OCI-LY3 (cell line): ENCODE data around the gene TSC22D3.

Source experiments
- H2AFZ ChIP-seq: fragments of 200-600, 300-600 bp; shearing (Covaris generic); 2 replicates; pipeline ENCODE4 v1.6.0; 2014; ENCODE audit warnings: antibody characterized with exemption, low read depth, low read length
- H3K27ac ChIP-seq: fragments of 200-600, 300-600 bp; sonication (generic); 2 replicates; pipeline ENCODE4 v1.5.1; 2014; ENCODE audit warnings: mild to moderate bottlenecking, low read length, moderate library complexity, mixed read lengths
- H3K27me3 ChIP-seq: fragments of 200-600, 300-600 bp; sonication (generic); 2 replicates; pipeline ENCODE4 v1.6.1; 2014; ENCODE audit warnings: low read depth, low read length, mixed read lengths
- H3K36me3 ChIP-seq: fragments of 200-600, 300-600 bp; sonication (generic); replicated peaks from 2 replicates; pipeline ENCODE3; 2014; ENCODE audit warnings: low read depth, low read length, mixed read lengths
- H3K4me1 ChIP-seq: fragments of 300-600, 200-600 bp; sonication (generic); 2 replicates; pipeline ENCODE4 v1.6.1; 2014; ENCODE audit warnings: low read length, mixed read lengths
- H3K4me2 ChIP-seq: fragments of 200-600, 300-600 bp; sonication (generic); 2 replicates; pipeline ENCODE4 v1.6.1; 2014; ENCODE audit warnings: low read length, mixed read lengths
- H3K4me3 ChIP-seq: fragments of 300-600, 200-600 bp; sonication (generic); 2 replicates; pipeline ENCODE4 v1.5.1; 2014; ENCODE audit warnings: antibody characterized with exemption, mild to moderate bottlenecking, low read length, moderate library complexity
- H3K79me2 ChIP-seq: fragments of 300-600, 200-600 bp; shearing (Covaris generic); 2 replicates; pipeline ENCODE4 v1.6.1; 2014; ENCODE audit warnings: mild to moderate bottlenecking, low read length, mixed read lengths
- H3K9ac ChIP-seq: fragments of 300-600, 200-600 bp; shearing (Covaris generic); 2 replicates; pipeline ENCODE4 v1.6.0; 2014; ENCODE audit warnings: mild to moderate bottlenecking, low read length, moderate library complexity
- H3K9me3 ChIP-seq: fragments of 200-600, 300-600 bp; shearing (Covaris generic); 2 replicates; pipeline ENCODE4 v1.6.1; 2014; ENCODE audit warnings: low read length, mixed read lengths; ENCODE audit not compliant: insufficient read depth
- H4K20me1 ChIP-seq: fragments of 200-600, 300-600 bp; sonication (generic); 2 replicates; pipeline ENCODE4 v1.6.1; 2016; ENCODE audit warnings: low read length, mixed read lengths; ENCODE audit not compliant: insufficient read depth
- CTCF ChIP-seq: fragments of 200-600, 300-600 bp; sonication (generic); IDR thresholded peaks from 2 replicates; pipeline ENCODE4 v1.5.1; 2014; ENCODE audit warnings: antibody characterized with exemption, low read length, low read depth
- EZH2phosphoT487 ChIP-seq: fragments of 200-600 bp; shearing (Covaris generic); IDR thresholded peaks from 2 replicates; pipeline ENCODE4 v1.6.1; 2018; ENCODE audit warnings: antibody characterized with exemption, mixed run types, low read depth

Gene TSC22D3

GRCh38 chrX:107744868-107745267, 30.7 kb downstream of the TSC22D3 start:
- no peak overlapping the region for H3K9ac ChIP-seq
- no peaks in the 10 kb centered on the region for H3K27me3 ChIP-seq
- H3K36me3 ChIP-seq, result no peaks in the 10 kb centered on the region
- no peak overlapping the region for H3K4me3 ChIP-seq
- H2AFZ ChIP-seq, result no peak overlapping the region
- no peaks in the 10 kb centered on the region for H4K20me1 ChIP-seq
- no peaks in the 10 kb centered on the region for H3K4me1 ChIP-seq
- no peak overlapping the region for H3K4me2 ChIP-seq
- no peaks in the 10 kb centered on the region for H3K79me2 ChIP-seq
- no peak overlapping the region for H3K27ac ChIP-seq
- TF ChIP-seq EZH2phosphoT487 (no peak), CTCF (no peak)
- H3K9me3 ChIP-seq, result no peaks in the 10 kb centered on the region

GRCh38 chrX:107743995-107744394, 31.6 kb downstream of the TSC22D3 start:
- H3K27me3 ChIP-seq, result no peaks in the 10 kb centered on the region
- H3K9me3 ChIP-seq, result no peaks in the 10 kb centered on the region
- H3K36me3 ChIP-seq, result no peaks in the 10 kb centered on the region
- H2AFZ ChIP-seq, result no peak overlapping the region
- no peaks in the 10 kb centered on the region for H3K4me1 ChIP-seq
- no peaks in the 10 kb centered on the region for H3K79me2 ChIP-seq
- H3K27ac ChIP-seq, result no peak overlapping the region
- no peak overlapping the region for H3K9ac ChIP-seq
- H3K4me3 ChIP-seq, result no peak overlapping the region
- H4K20me1 ChIP-seq, result no peaks in the 10 kb centered on the region
- TF ChIP-seq CTCF (no peak), EZH2phosphoT487 (no peak)
- no peak overlapping the region for H3K4me2 ChIP-seq

- H3K9ac ChIP-seq, result no peak overlapping the region
Measured at GRCh38 chrX:107742700-107743191, 32.8 kb downstream of the TSC22D3 start.

GRCh38 chrX:107741404-107741790, 34.2 kb downstream of the TSC22D3 start:
- no peaks in the 10 kb centered on the region for H3K4me1 ChIP-seq
- H4K20me1 ChIP-seq, result no peaks in the 10 kb centered on the region
- no peak overlapping the region for H3K27ac ChIP-seq
- no peak overlapping the region for H3K9ac ChIP-seq
- H2AFZ ChIP-seq, result no peak overlapping the region
- H3K4me2 ChIP-seq, result no peak overlapping the region
- H3K4me3 ChIP-seq, result no peak overlapping the region
- no peaks in the 10 kb centered on the region for H3K36me3 ChIP-seq
- TF ChIP-seq CTCF (no peak), EZH2phosphoT487 (no peak)
- H3K79me2 ChIP-seq, result no peaks in the 10 kb centered on the region
- H3K27me3 ChIP-seq, result no peaks in the 10 kb centered on the region
- H3K9me3 ChIP-seq, result no peaks in the 10 kb centered on the region

More at GRCh38 chrX:107742700-107743191, 32.8 kb downstream of the TSC22D3 start:
- no peaks in the 10 kb centered on the region for H3K27me3 ChIP-seq
- no peaks in the 10 kb centered on the region for H3K4me1 ChIP-seq
- no peak for TF ChIP-seq CTCF
- TF ChIP-seq EZH2phosphoT487, result no peak
- no peaks in the 10 kb centered on the region for H3K9me3 ChIP-seq
- no peak overlapping the region for H3K27ac ChIP-seq
- no peak overlapping the region for H3K4me2 ChIP-seq
- H4K20me1 ChIP-seq, result no peaks in the 10 kb centered on the region
- no peaks in the 10 kb centered on the region for H3K79me2 ChIP-seq
- H3K36me3 ChIP-seq, result no peaks in the 10 kb centered on the region
- no peak overlapping the region for H3K4me3 ChIP-seq
- no peak overlapping the region for H2AFZ ChIP-seq
